ENCODE measurements around the gene DDTL. TPM values are rescaled to one million over a fixed set of nuclear protein-coding genes. Genes with fewer than 3 reads are reported as not detected.
"Not testable (repeated sequence)": the region's sequence is repeated elsewhere in the genome, so short reads cannot be mapped to it uniquely, and the experiment has no call there.

The DDTL gene
- total RNA-seq, 1 donor from 2014 or later: 5.4 TPM

- intact Hi-C loops (cut with micrococcal nuclease): no loop called here
Measured at GRCh38 chr22:23969071-23969470, 2.4 kb downstream of the DDTL start.

GRCh38 chr22:23970201-23970641 lies 3.5 kb downstream of the DDTL start:
- intact Hi-C loops (cut with micrococcal nuclease): no loop called here

GRCh38 chr22:23970816-23971486 lies 4.3 kb downstream of the DDTL start:
- intact Hi-C loops (cut with micrococcal nuclease): no loop called here

GRCh38 chr22:23971927-23972326 lies 5.2 kb downstream of the DDTL start:
- intact Hi-C loops (cut with micrococcal nuclease): not testable (repeated sequence)

GRCh38 chr22:23974345-23974744 lies 7.7 kb downstream of the DDTL start, which contains the start of gene DDT:
Gene DDT, minus strand, starts transcription at chr22:23974441. Its CDS starts 27 bp downstream, at chr22:23974414.
- intact Hi-C loops (cut with micrococcal nuclease): not testable (repeated sequence)

GRCh38 chr22:23974836-23975352 lies 8.2 kb downstream of the DDTL start:
- intact Hi-C loops (cut with micrococcal nuclease): not testable (repeated sequence)

GRCh38 chr22:23977304-23977703 lies 10.6 kb downstream of the DDTL start:
- intact Hi-C loops (cut with micrococcal nuclease): not testable (repeated sequence)

- intact Hi-C loops (cut with micrococcal nuclease): loop anchor here (5.0 to 10.0 kb wide), 2 partner anchors 178 to 445 kb away; partner anchors contain the start of gene ADORA2A
Measured at GRCh38 chr22:23979557-23980240, 13.0 kb downstream of the DDTL start, which contains the start of gene GSTT2. Gene GSTT2, plus strand, starts transcription at chr22:23980134.

- intact Hi-C loops (cut with micrococcal nuclease): loop anchor here (5.0 to 10.0 kb wide), 2 partner anchors 177 to 444 kb away; partner anchors contain the start of gene ADORA2A
Measured at GRCh38 chr22:23980567-23980966, 13.9 kb downstream of the DDTL start.

- intact Hi-C loops (cut with micrococcal nuclease): loop anchor here (5.0 to 10.0 kb wide), 2 partner anchors 173 to 440 kb away; partner anchors contain the start of gene ADORA2A
Measured at GRCh38 chr22:23984430-23984829, 17.7 kb downstream of the DDTL start.

- intact Hi-C loops (cut with micrococcal nuclease): loop anchor here (5.0 to 10.0 kb wide), 2 partner anchors 439 to 541 kb away; partner anchors contain the start of gene ADORA2A
Measured at GRCh38 chr22:23986089-23986488, 19.4 kb downstream of the DDTL start.

GRCh38 chr22:23986538-23987178 lies 20.0 kb downstream of the DDTL start:
- intact Hi-C loops (cut with micrococcal nuclease): loop anchor here (5.0 to 10.0 kb wide), 2 partner anchors 438 to 541 kb away; partner anchors contain the start of gene ADORA2A

- intact Hi-C loops (cut with micrococcal nuclease): loop anchor here (5.0 to 10.0 kb wide), 2 partner anchors 435 to 538 kb away; partner anchors contain the start of gene ADORA2A
Measured at GRCh38 chr22:23989583-23990244, 23.0 kb downstream of the DDTL start.

GRCh38 chr22:23993080-23993479 lies 26.4 kb downstream of the DDTL start:
- intact Hi-C loops (cut with micrococcal nuclease): not testable (repeated sequence)

GRCh38 chr22:23993581-23994177 lies 27.0 kb downstream of the DDTL start:
- intact Hi-C loops (cut with micrococcal nuclease): not testable (repeated sequence)

GRCh38 chr22:23997092-23997491 lies 30.4 kb downstream of the DDTL start:
- intact Hi-C loops (cut with micrococcal nuclease): no loop called here

GRCh38 chr22:23999779-24000178 lies 33.1 kb downstream of the DDTL start:
- intact Hi-C loops (cut with micrococcal nuclease): loop anchor here (10.0 kb wide), 1 partner anchor 245 kb away; the partner anchor contains the start of gene GGT5

GRCh38 chr22:24001314-24001713 lies 34.6 kb downstream of the DDTL start:
- intact Hi-C loops (cut with micrococcal nuclease): loop anchor here (10.0 kb wide), 1 partner anchor 243 kb away; the partner anchor contains the start of gene GGT5

- intact Hi-C loops (cut with micrococcal nuclease): loop anchor here (10.0 kb wide), 1 partner anchor 243 kb away; the partner anchor contains the start of gene GGT5
Measured at GRCh38 chr22:24002272-24002671, 35.6 kb downstream of the DDTL start.

GRCh38 chr22:24002851-24003250 lies 36.2 kb downstream of the DDTL start:
- intact Hi-C loops (cut with micrococcal nuclease): loop anchor here (10.0 kb wide), 1 partner anchor 242 kb away; the partner anchor contains the start of gene GGT5

Data from T-helper 1 cell treated with Interleukin-12 subunit alpha and Interleukin-12 subunit beta and Interleukin-4 antibody, amounts not matched to agents 30 ng/mL and 1 ng/mL, for 36 hours (primary cell).